HEK293 (cell line): ENCODE results near the gene MAPT.

Source experiments
- CTCF ChIA-PET: fragments of 350-600 bp; formaldehyde crosslinking; extraction: SDS; loops from one replicate; lab custom pipeline; 2021; ENCODE audit warnings: antibody characterized with exemption; lab: Yijun Ruan, JAX
- POLR2A ChIA-PET: fragments of 300-600 bp; formaldehyde crosslinking; extraction: SDS; loops from one replicate; lab custom pipeline; 2020; ENCODE audit warnings: antibody characterized with exemption, inconsistent platforms; lab: Yijun Ruan, JAX
- H3K27ac ChIP-seq: fragments of 200-500 bp; sonication (Bioruptor generic); 2 replicates; pipeline ENCODE4 v1.5.1; 2014; ENCODE audit warnings: low read depth, low read length, control low read depth, inconsistent platforms; ENCODE audit errors: extremely low read depth
- H3K36me3 ChIP-seq, 2 experiments: fragments of 200-500 bp in 1 of 2; sonication (Bioruptor generic) in 1 of 2; 1 replicate in 1 of 2; 2 replicates in 1 of 2; pipeline ENCODE4 v1.5.1; 2014 to 2017; ENCODE audit warnings: inconsistent platforms in 2 of 2, low read length in 2 of 2; ENCODE audit not compliant: control insufficient read depth in 2 of 2, insufficient read depth in 1 of 2
- H3K4me1 ChIP-seq: fragments of 200-500 bp; sonication (Bioruptor generic); 2 replicates; pipeline ENCODE4 v1.5.1; 2014; ENCODE audit warnings: mild to moderate bottlenecking, low read length, inconsistent platforms; ENCODE audit not compliant: control insufficient read depth, insufficient read depth
- H3K4me3 ChIP-seq: 2 replicates; pipeline ENCODE4 v1.5.1; 2011; ENCODE audit warnings: low read depth, mild to moderate bottlenecking, control low read depth, low read length, moderate library complexity
- H3K9me3 ChIP-seq: fragments of 200-500 bp; sonication (Bioruptor generic); 2 replicates; pipeline ENCODE4 v1.5.1; 2014; ENCODE audit warnings: low read depth, low read length, inconsistent platforms; ENCODE audit not compliant: control insufficient read depth, insufficient read depth
- BCL11B ChIP-seq: fragments of 450-650 bp; formaldehyde crosslinking; IDR thresholded peaks from 2 replicates; pipeline ENCODE4 v1.5.1; 2016; ENCODE audit warnings: low read depth, missing biosample characterization, missing genetic modification characterization
- HOXC10 ChIP-seq: sonication (generic); formaldehyde crosslinking; IDR thresholded peaks from 2 replicates; pipeline ENCODE4 v1.8.1; 2023; ENCODE audit warnings: mild to moderate bottlenecking, missing genetic modification reagents
- MEIS1 ChIP-seq: sonication (generic); formaldehyde crosslinking; IDR thresholded peaks from 2 replicates; pipeline ENCODE4 v1.8.1; 2022; ENCODE audit warnings: missing genetic modification reagents, mild to moderate bottlenecking, borderline replicate concordance
- OSR2 ChIP-seq: fragments of 450-650 bp; formaldehyde crosslinking; IDR thresholded peaks from 2 replicates; pipeline ENCODE4 v1.5.1; 2016; ENCODE audit warnings: missing biosample characterization, missing genetic modification characterization
- PRDM6 ChIP-seq: fragments of 450-650 bp; formaldehyde crosslinking; IDR thresholded peaks from 2 replicates; pipeline ENCODE4 v1.5.1; 2017; ENCODE audit warnings: missing biosample characterization, missing genetic modification characterization
- TRIM28 ChIP-seq: IDR thresholded peaks from 2 replicates; pipeline ENCODE4 v1.6.1; 2011; ENCODE audit warnings: low read length, control low read depth, borderline replicate concordance
- ZBTB17 ChIP-seq: fragments of 450-650 bp; formaldehyde crosslinking; IDR thresholded peaks from 2 replicates; pipeline ENCODE4 v1.5.1; 2016; ENCODE audit warnings: missing biosample characterization, missing genetic modification characterization
- ZFP37 ChIP-seq: fragments of 450-650 bp; formaldehyde crosslinking; IDR thresholded peaks from 2 replicates; pipeline ENCODE4 v1.5.1; 2016; ENCODE audit warnings: missing biosample characterization, missing genetic modification characterization
- ZNF157 ChIP-seq: fragments of 450-650 bp; formaldehyde crosslinking; IDR thresholded peaks from 2 replicates; pipeline ENCODE4 v1.5.1; 2016; ENCODE audit warnings: missing biosample characterization, missing genetic modification characterization
- ZNF366 ChIP-seq: fragments of 450-650 bp; formaldehyde crosslinking; conservative IDR thresholded peaks from 2 replicates; pipeline ENCODE4 v1.5.1; 2016; ENCODE audit warnings: missing biosample characterization, missing genetic modification characterization
- ZNF426 ChIP-seq: fragments of 450-650 bp; formaldehyde crosslinking; IDR thresholded peaks from 2 replicates; pipeline ENCODE4 v1.5.1; 2017; ENCODE audit warnings: missing biosample characterization, missing genetic modification characterization, mild to moderate bottlenecking, inconsistent platforms, moderate library complexity
- ZNF521 ChIP-seq: fragments of 450-650 bp; formaldehyde crosslinking; IDR thresholded peaks from 2 replicates; pipeline ENCODE4 v1.5.1; 2017; ENCODE audit warnings: missing biosample characterization, mild to moderate bottlenecking, missing genetic modification characterization
- ZNF654 ChIP-seq: fragments of 450-650 bp; formaldehyde crosslinking; IDR thresholded peaks from 2 replicates; pipeline ENCODE4 v1.5.1; 2016; ENCODE audit warnings: low read depth, missing biosample characterization, missing genetic modification characterization
- ZNF664 ChIP-seq: fragments of 450-650 bp; formaldehyde crosslinking; IDR thresholded peaks from 2 replicates; pipeline ENCODE4 v1.5.1; 2016; ENCODE audit warnings: missing biosample characterization, missing genetic modification characterization
- ZNF677 ChIP-seq: fragments of 450-650 bp; IDR thresholded peaks from 2 replicates; pipeline ENCODE4 v1.5.0; 2018; ENCODE audit warnings: missing biosample characterization, mild to moderate bottlenecking, missing genetic modification characterization, moderate library complexity
- ZNF777 ChIP-seq: fragments of 450-650 bp; formaldehyde crosslinking; IDR thresholded peaks from 2 replicates; pipeline ENCODE4 v1.5.1; 2017; ENCODE audit warnings: missing biosample characterization, missing genetic modification characterization, borderline replicate concordance
- ZNF837 ChIP-seq: fragments of 450-650 bp; formaldehyde crosslinking; IDR thresholded peaks from 2 replicates; pipeline ENCODE4 v1.5.1; 2016; ENCODE audit warnings: missing biosample characterization, missing genetic modification characterization
- TF ChIP-seq, protein P1 (sequence below): fragments of 450-650 bp; formaldehyde crosslinking; IDR thresholded peaks from 2 replicates; pipeline ENCODE4 v1.5.1; 2016; ENCODE audit warnings: missing biosample characterization, missing genetic modification characterization, borderline replicate concordance
- TF ChIP-seq, protein P2 (sequence below): fragments of 450-650 bp; formaldehyde crosslinking; IDR thresholded peaks from 2 replicates; pipeline ENCODE4 v1.5.1; 2017; ENCODE audit warnings: missing biosample characterization, missing genetic modification characterization

The MAPT gene

DNA sequence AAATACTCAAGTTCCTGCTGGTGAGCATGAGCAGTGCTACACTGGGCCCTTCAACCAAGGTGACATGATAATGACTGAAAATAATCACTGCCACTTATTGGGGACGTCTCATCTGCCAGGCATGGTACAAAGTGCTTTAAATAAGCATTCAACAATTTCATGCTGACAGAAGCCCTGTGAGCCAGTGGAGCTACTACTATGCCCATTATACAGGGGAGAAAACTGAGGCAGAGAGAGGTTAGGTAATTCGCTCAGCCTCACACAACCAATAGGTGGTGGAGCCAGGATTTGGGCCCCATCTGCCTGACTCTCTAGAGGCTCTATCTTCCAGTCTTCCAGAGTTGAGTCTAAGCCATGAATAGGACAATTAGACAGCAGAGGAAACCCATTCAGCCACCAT lies 74.4 kb downstream of the MAPT start:
- no peak overlapping the region for H3K4me3 ChIP-seq
- ChIA-PET POLR2A (no interaction called here), CTCF (interaction anchor here (0.8 to 1.3 kb wide), 2 partner anchors 19 to 69 kb away, joined by 3 to 4 read pairs; no protein-coding TSS in a partner anchor)
- H3K4me1 ChIP-seq, result no peaks in the 10 kb centered on the region; the same call in 1 of the 2 replicates
- H3K9me3 ChIP-seq, result no peaks in the 10 kb centered on the region
- TF ChIP-seq ZNF677 (no peak), ZNF426 (tag by site-specific recombination) (no peak), MEIS1 (no peak), ZNF777 (tag by site-specific recombination) (no peak), PRDM6 (no peak), BCL11B (tag by site-specific recombination) (no peak), HOXC10 (no peak), ZNF654 (tag by site-specific recombination) (no peak), TRIM28 (no peak), ZFP37 (tag by site-specific recombination) (no peak), ZNF837 (tag by site-specific recombination) (no peak), OSR2 (tag by site-specific recombination) (no peak)
- TF ChIP-seq, protein P1, sequence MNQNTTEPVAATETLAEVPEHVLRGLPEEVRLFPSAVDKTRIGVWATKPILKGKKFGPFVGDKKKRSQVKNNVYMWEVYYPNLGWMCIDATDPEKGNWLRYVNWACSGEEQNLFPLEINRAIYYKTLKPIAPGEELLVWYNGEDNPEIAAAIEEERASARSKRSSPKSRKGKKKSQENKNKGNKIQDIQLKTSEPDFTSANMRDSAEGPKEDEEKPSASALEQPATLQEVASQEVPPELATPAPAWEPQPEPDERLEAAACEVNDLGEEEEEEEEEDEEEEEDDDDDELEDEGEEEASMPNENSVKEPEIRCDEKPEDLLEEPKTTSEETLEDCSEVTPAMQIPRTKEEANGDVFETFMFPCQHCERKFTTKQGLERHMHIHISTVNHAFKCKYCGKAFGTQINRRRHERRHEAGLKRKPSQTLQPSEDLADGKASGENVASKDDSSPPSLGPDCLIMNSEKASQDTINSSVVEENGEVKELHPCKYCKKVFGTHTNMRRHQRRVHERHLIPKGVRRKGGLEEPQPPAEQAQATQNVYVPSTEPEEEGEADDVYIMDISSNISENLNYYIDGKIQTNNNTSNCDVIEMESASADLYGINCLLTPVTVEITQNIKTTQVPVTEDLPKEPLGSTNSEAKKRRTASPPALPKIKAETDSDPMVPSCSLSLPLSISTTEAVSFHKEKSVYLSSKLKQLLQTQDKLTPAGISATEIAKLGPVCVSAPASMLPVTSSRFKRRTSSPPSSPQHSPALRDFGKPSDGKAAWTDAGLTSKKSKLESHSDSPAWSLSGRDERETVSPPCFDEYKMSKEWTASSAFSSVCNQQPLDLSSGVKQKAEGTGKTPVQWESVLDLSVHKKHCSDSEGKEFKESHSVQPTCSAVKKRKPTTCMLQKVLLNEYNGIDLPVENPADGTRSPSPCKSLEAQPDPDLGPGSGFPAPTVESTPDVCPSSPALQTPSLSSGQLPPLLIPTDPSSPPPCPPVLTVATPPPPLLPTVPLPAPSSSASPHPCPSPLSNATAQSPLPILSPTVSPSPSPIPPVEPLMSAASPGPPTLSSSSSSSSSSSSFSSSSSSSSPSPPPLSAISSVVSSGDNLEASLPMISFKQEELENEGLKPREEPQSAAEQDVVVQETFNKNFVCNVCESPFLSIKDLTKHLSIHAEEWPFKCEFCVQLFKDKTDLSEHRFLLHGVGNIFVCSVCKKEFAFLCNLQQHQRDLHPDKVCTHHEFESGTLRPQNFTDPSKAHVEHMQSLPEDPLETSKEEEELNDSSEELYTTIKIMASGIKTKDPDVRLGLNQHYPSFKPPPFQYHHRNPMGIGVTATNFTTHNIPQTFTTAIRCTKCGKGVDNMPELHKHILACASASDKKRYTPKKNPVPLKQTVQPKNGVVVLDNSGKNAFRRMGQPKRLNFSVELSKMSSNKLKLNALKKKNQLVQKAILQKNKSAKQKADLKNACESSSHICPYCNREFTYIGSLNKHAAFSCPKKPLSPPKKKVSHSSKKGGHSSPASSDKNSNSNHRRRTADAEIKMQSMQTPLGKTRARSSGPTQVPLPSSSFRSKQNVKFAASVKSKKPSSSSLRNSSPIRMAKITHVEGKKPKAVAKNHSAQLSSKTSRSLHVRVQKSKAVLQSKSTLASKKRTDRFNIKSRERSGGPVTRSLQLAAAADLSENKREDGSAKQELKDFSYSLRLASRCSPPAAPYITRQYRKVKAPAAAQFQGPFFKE (tag by site-specific recombination), result no peak
- TF ChIP-seq, protein P2, sequence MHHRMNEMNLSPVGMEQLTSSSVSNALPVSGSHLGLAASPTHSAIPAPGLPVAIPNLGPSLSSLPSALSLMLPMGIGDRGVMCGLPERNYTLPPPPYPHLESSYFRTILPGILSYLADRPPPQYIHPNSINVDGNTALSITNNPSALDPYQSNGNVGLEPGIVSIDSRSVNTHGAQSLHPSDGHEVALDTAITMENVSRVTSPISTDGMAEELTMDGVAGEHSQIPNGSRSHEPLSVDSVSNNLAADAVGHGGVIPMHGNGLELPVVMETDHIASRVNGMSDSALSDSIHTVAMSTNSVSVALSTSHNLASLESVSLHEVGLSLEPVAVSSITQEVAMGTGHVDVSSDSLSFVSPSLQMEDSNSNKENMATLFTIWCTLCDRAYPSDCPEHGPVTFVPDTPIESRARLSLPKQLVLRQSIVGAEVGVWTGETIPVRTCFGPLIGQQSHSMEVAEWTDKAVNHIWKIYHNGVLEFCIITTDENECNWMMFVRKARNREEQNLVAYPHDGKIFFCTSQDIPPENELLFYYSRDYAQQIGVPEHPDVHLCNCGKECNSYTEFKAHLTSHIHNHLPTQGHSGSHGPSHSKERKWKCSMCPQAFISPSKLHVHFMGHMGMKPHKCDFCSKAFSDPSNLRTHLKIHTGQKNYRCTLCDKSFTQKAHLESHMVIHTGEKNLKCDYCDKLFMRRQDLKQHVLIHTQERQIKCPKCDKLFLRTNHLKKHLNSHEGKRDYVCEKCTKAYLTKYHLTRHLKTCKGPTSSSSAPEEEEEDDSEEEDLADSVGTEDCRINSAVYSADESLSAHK (tag by site-specific recombination), result no peak
- TF ChIP-seq, all 188 proteins: peak for 0
- Histone ChIP-seq H3K27ac (no peak overlapping the region), H3K36me3 (no peaks in the 10 kb centered on the region)

DNA sequence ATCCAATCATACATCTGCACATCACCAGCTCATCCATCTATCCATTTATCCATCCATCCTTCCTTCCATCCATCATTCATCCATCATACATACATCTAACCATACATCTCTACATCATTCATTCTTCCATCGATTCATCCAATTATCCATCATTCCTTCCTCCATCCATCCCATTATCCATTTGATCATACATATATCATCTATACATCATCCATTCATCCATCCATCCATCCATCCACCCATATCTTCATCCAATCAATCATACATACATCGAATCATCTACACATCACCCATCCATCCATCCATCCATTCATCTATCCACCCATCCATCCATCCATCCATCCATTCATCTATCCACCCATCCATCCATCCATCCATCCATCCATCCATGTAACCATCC lies 75.4 kb downstream of the MAPT start:
- ChIA-PET POLR2A (no interaction called here), CTCF (interaction anchor here (0.6 to 0.8 kb wide), 3 partner anchors 20 to 157 kb away, joined by 3 to 4 read pairs (median 3); no protein-coding TSS in a partner anchor)
- Histone ChIP-seq H3K27ac (no peak overlapping the region), H3K36me3 (no peaks in the 10 kb centered on the region), H3K9me3 (no peaks in the 10 kb centered on the region), H3K4me3 (no peak overlapping the region), H3K4me1 (no peaks in the 10 kb centered on the region)
- TF ChIP-seq ZNF366 (tag by site-specific recombination) (peak; percentile 97), ZNF157 (no peak), ZBTB17 (tag by site-specific recombination) (peak; percentile 98), ZNF521 (peak; percentile 45; the same call in 1 of the 2 replicates), ZNF664 (tag by site-specific recombination) (no peak)
